HepG2 (cell line): ENCODE data around the gene GPR4. TPM values are rescaled to one million over a fixed set of nuclear protein-coding genes. Genes with fewer than 3 reads are reported as not detected.

ENCODE experiments used
- MED13 ChIP-seq: sonication (generic); formaldehyde crosslinking; IDR thresholded peaks from 2 replicates; pipeline ENCODE4 v1.5.0; 2020; ENCODE audit warnings: missing genetic modification reagents
- RAD21 ChIP-seq: fragments of 450-650 bp; formaldehyde crosslinking; IDR thresholded peaks from 2 replicates; pipeline ENCODE4 v1.5.0; 2020; ENCODE audit warnings: mild to moderate bottlenecking
- polyA plus RNA-seq, 8 experiments: library from polyadenylated mRNA; depleted of rRNA in 3 of 8; stranded (reverse) in 7 of 8; unstranded in 1 of 8; fragments of >200 nt; fragmentation: Illumina TruSeq in 4 of 8; extraction: Trizol in 4 of 8; gene quantifications; 2 replicates each; pipeline versions ENCODE4 v1.2.1 to v1.2.3, GENCODE V29; 2011 to 2016; ENCODE audit warnings: low read depth in 4 of 8, missing spikeins in 1 of 8, mixed read lengths in 1 of 8; ENCODE audit not compliant: insufficient read depth in 1 of 8
- total RNA-seq, 5 experiments: library from RNA; depleted of rRNA; stranded (reverse); fragments of >200 nt; fragmentation: Illumina TruSeq; extraction: Trizol; gene quantifications; 2 replicates each; pipeline ENCODE4 v1.2.3, GENCODE V29; 2016; ENCODE audit warnings: low read depth in 1 of 5
- TF ChIP-seq, protein P1 (sequence below), 2 experiments: fragments of 450-650 bp in 1 of 2; sonication (generic) in 1 of 2; formaldehyde crosslinking in 1 of 2; IDR thresholded peaks; 2 replicates each; pipeline versions ENCODE4 v1.6.1 to v1.8.0; 2016 to 2022; ENCODE audit warnings: antibody characterized with exemption in 1 of 2, mild to moderate bottlenecking in 1 of 2, missing genetic modification reagents in 1 of 2

The GPR4 gene
- total and polyA plus RNA-seq, 2 of the 13 experiments (the other 11 are each of a cell fraction or from before 2014, with no cell fraction given) = 0.15 TPM; not detected in 1

DNA sequence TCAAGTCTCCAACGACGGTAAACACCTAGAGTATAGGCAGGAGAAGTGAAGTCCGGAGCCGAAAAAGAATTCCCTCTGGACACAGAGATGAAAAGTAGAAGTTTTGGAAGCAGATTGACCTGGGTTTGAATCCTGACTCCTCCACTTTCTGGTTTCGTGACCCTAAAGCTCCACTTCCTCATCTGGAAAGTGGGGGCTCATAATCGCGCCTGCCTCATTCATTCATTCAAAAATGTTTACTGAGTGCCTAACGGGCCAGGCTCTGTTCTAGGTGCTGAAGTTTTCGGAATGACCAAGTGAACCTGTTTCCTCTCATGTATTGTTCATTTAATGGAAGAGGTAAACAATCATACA is 44.3 kb upstream of the GPR4 start (continued):
- TF ChIP-seq, protein P1, sequence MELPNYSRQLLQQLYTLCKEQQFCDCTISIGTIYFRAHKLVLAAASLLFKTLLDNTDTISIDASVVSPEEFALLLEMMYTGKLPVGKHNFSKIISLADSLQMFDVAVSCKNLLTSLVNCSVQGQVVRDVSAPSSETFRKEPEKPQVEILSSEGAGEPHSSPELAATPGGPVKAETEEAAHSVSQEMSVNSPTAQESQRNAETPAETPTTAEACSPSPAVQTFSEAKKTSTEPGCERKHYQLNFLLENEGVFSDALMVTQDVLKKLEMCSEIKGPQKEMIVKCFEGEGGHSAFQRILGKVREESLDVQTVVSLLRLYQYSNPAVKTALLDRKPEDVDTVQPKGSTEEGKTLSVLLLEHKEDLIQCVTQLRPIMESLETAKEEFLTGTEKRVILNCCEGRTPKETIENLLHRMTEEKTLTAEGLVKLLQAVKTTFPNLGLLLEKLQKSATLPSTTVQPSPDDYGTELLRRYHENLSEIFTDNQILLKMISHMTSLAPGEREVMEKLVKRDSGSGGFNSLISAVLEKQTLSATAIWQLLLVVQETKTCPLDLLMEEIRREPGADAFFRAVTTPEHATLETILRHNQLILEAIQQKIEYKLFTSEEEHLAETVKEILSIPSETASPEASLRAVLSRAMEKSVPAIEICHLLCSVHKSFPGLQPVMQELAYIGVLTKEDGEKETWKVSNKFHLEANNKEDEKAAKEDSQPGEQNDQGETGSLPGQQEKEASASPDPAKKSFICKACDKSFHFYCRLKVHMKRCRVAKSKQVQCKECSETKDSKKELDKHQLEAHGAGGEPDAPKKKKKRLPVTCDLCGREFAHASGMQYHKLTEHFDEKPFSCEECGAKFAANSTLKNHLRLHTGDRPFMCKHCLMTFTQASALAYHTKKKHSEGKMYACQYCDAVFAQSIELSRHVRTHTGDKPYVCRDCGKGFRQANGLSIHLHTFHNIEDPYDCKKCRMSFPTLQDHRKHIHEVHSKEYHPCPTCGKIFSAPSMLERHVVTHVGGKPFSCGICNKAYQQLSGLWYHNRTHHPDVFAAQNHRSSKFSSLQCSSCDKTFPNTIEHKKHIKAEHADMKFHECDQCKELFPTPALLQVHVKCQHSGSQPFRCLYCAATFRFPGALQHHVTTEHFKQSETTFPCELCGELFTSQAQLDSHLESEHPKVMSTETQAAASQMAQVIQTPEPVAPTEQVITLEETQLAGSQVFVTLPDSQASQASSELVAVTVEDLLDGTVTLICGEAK (IDR thresholded peaks at IDR 0.05) = no peak
- TF ChIP-seq, protein P1 (CRISPR knock-in tag; IDR thresholded peaks at IDR 0.05) = no peak
- TF ChIP-seq RAD21 (CRISPR knock-in tag) (no peak), MED13 (no peak)
- TF ChIP-seq, all 625 proteins: peak for 2
